SHP77 (cell line): Measurements from ENCODE around the gene HTR6.
"Not testable (repeated sequence)": the region's sequence is repeated elsewhere in the genome, so short reads cannot be mapped to it uniquely, and the experiment has no call there.

Source experiments
- DNase-seq, 2 experiments: peaks; one replicate each; lab custom pipeline; 2025; lab: John Stamatoyannopoulos, UW

The HTR6 gene

GRCh38 chr1:19664453-19665185 is at the start of gene HTR6:
Gene HTR6 (plus strand): TSS chr1:19664875. CDS start chr1:19665754, 879 bp downstream.
- DNase-seq = no peak

DNA sequence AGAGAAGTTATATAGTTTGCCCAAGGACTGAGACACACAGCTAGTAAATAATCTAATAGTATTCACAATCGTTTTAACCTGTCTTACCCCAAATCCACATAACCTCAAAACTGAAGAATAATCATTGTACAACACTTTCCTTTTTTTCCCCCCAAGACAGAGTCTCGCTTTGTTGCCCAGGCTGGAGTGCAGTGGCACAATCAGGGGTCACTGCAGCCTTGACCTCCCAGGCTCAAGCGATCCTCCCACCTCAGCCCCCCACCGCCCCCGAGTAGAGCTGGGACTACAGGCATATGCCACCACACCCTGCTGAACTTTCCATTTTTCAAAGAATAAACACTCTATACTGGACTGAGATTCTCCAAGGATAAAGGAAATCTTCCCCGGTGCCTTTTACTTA is 49.2 kb upstream of the HTR6 start:
- DNase-seq = no peak

DNA sequence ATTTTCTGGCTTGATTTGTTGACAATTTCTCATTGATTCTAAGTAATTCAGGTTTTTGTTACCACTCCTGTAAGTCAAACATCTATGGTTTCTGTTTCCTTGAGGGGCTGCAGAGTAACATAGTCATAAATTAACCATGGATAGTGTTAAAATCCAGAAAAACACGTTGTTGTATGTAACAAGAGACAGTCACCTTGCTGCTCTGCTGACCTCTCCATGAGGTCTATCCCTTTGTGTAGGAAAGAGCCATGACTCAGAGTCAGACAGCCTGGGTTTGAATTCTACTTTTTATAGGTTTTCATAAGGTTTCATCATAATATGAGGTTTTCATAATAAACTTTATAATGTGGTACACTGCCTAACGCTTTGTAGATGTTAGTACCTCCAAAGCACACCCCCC is 48.2 kb upstream of the HTR6 start:
- no peak for DNase-seq

DNA sequence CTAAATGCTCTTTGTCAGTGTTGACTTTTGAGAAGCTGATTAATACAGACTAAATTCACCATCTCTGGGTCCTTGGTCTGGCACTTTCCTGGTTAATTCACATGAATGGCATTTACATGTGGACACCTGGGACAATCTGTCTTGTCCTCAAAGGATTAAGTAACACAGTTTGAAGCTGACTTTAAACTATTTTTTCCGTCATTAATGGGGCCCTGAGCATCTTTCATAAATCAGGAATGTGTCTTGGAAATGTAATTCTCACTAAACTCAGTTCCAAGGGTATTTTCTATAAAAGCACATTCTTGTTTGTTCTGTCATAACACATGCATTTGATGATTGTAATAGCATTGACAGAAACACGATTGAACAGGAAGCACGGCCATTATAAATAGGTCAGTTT is 47.3 kb upstream of the HTR6 start:
- DNase-seq = no peak

DNA sequence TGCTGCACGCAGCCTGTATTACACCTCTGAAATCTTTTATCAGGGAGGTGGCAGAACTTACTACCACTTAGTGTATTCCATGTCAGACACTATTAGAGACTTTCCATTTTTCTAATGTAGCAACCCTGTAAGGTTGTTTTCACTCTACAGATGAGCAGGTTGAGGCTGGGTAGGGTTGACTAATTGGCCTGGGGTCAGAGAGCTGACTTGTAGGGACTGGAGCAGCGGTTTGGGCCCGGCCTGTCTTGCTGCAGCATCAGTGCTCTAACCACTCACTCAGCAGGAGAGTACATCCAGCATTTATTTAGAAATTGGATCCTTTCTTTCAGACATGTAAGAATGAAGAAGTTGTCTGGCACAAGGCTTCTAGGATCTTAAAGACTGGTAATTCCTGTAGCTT is 46.2 kb upstream of the HTR6 start:
- DNase-seq = no peak

DNA sequence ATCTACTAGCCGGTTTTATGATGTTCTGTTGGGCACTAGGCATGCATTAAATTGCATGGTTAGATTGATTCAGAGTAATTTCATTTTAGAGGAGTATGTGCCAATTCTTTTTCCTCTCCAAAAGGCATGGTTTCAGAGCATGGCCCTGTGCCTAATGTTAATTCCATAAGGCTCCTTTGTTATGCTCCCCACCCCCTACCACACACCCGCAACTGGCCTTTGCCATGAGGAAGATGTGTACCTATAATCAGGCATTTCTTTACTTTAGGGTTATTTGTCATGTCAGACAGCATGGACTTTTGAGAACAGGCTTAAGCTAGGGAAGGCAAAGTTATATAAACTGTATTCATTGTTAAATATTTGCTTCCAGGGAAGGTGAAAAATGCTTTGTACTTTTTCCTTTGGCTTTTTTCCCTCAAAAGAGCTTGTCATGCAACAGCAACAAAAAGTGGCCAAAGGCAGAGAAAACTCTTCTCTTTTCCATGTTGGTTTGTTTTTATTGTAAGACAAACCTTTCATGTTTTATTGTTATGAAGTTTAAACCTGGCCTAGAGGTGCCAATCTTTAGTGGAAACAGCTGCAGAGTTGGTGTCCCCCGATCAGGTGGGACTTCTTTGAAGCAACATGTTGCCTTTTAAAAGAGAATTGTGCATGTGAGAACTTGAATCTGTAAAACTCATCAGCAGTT is 44.8 kb upstream of the HTR6 start:
- DNase-seq = no peak

DNA sequence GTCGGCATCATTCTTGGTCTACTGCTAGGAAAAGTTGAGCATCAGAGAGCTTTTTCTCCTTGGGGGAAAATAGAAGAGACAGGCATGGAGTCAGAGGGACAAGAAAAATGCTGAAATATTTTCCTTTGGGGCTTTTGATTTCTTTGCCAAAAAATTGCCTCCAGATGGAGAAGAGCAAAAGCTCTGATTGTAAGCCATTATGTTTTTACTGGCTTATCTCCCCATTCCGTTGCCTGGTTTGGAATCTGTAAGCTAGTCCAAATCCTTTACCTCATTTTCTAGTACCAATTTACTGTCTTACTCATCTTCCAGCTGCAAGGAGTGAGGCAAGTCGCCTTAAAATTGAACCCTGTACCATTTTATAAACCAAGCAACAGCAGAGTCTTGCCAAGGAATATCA is 43.9 kb upstream of the HTR6 start:
- DNase-seq = no peak

DNA sequence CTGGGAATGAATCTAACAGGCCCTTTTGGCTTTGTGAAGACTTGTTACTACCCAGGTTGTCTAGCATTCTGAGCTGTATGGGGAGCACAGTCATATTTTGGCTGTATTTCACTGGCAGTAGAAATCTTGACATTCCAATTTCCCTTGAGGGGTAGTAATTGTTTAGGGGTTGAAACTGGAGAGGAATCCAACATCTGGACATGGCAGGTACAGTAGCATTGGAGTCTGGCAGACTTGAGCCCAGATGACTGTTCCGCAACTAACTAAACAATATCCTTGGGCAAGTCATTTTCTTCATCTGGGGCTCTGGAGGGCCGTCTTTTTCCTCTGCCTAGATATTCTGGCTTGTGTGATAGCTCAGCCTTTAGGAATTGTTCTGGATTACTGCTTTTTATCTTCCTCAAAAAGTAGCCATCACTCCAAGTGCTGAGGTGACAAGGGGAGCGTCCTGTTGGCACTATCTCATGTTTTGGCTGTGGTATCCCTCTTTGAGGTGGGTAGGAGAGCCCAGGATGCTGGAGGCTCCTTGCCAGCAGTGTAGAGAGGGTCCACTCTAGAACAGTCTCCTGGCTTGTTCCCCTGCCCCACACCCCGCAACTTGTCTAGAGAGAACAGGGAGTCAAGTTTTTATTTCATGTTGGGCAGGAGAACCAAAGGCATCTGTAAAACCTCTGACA is 43.3 kb upstream of the HTR6 start:
- DNase-seq = no peak

GRCh38 chr1:19622204-19622603 is 42.5 kb upstream of the HTR6 start:
- DNase-seq = no peak

DNA sequence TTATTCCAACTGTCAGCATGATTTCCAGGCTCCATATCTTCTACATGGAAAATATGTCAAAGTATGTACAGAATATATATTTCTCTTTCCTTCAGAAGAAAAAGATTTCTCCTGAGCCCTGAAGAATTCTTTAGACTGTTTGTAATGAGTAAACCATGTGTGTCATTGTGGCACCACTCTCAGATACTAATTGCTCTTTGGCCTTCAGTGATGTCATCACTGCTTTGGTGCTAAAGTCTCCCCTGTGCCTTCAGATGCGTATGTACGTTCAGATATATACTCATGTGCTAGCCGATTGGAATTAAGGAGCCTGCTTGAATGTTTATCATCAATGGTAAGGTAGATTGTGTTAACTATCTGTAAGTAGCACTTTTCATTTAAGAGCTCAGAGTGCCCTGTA is 41.2 kb upstream of the HTR6 start:
- DNase-seq = no peak

DNA sequence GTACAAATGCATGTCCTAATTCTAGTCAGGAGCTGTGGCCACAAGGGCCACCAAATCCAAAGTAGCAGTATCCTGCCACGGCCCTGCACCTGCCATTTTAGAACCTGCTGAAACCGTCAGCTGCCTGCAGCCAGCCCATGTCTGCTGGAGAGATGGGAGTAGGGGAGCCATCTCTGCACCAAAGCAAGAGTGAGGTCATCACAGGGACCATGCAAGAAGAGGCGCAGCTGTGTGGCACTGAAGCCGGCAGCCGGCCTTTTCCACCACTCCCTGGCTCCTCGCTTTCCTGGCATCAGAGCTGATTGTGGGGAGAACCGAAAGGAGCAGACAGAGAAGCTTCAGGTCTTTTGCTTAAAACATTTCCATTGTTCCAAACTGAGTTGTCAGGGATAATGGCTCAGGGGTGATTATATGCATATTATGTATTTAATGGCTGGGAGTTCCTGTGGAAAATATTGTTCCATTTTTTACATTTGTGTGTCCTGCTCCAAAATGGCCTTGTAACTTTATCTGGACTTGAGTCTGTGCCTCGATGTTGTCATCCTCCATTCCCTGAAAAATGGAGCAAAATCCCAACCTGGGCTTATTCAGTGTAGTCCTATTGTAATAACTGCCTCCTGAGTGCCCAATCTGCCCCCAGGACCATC is 39.3 kb upstream of the HTR6 start:
- no peak for DNase-seq

DNA sequence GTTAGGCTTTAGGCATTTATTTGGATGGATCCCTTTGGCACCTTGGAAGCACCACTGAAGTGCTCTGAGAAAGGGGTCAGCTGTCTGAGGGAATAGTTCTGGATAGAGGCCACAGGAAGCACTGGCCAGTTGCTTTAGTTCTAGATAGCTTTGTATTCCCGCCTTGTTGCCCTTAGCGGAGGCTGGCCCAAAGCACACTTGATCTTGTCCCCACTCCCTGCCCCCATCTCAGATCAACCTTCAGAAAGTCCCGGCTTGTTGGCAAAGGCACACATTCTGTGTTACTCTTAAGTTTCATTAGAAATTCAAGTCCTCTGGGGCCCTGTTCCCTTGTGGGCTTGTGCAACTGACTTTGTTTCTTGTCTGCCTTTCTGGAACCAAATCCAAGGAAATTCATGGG is 35.8 kb upstream of the HTR6 start:
- DNase-seq = no peak

DNA sequence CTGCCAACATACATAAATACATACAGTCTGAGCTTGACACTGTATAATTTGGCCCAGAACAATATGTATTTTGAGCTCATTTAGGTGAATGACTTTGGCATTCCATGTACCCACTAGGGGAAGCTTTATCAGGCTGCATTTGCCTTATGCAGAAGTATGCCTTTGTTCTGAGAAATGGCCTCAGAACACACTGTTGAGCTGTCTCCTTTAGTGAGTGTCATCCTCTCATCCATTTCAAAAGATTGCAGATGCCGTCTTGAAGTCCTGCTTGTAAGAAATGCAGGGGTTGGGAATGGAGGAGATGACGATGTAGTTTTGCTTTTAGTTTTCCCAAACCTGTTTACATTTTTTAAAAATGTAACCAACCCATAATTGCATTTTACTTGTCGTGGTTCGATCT is 35.3 kb upstream of the HTR6 start:
- no peak for DNase-seq

- DNase-seq = not testable (repeated sequence)
These were observed 34.5 kb upstream of the HTR6 start for GRCh38 chr1:19630192-19630591.

DNA sequence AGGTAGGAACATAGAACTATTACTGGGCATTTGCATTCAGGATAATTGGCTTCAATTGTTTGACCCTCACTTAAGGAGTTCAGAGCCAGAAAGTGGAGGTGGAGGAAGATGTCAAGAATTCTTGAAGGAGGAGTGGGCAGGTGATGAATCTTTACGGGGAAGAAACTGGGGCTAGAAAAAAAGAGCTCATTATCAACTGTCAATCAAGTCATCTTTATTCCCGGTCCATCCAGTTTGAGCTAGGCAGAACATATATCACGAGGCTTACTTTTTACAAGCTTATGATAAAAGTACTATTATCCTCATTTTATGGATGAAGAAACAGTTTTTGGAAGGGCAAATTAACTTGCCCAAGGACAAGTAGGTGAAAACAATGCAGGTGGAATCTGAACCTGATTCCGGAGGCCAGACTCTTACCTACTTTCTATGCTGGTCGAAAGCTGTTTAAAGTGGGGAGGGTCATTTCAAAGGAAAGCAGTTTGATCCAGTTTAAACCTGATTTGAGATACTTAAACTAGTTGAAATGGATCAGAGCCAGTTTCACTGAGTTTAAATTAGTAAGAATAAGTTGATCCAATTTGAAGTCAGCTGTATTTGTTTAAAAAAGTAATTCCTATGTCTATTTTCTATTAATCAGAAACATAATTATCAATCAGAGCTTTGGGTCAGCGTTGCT is 33.8 kb upstream of the HTR6 start:
- DNase-seq = no peak

- no peak for DNase-seq
These were observed 32.5 kb upstream of the HTR6 start for GRCh38 chr1:19632211-19632610.

GRCh38 chr1:19633106-19633505 is 31.6 kb upstream of the HTR6 start:
- no peak for DNase-seq

- DNase-seq = not testable (repeated sequence)
These were observed 29.6 kb upstream of the HTR6 start for GRCh38 chr1:19635064-19635463.

- no peak for DNase-seq
These were observed 29.0 kb upstream of the HTR6 start for GRCh38 chr1:19635646-19636045.

- DNase-seq = no peak
These were observed 28.6 kb upstream of the HTR6 start for GRCh38 chr1:19636065-19636464.

GRCh38 chr1:19636749-19637148 is 27.9 kb upstream of the HTR6 start:
- DNase-seq = not testable (repeated sequence)

DNA sequence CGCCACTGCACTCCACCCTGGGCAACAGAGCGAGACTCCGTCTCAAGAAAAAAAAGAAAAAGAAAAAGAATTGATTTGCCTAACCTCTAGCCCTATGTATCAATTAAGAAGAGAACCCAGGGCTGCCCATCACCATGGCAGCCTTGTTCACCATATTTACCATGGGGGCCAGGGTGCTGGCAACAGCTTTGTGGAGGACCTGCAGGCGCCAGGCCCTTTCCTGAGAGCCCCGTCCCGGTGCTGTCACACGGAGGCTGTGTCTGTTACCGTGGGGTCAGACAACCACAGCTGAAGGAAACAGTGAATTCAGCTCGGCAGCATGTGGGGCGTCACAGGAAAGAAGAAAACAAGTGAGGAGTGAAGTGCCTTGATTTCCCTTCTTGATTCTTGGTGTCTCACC is 27.1 kb upstream of the HTR6 start:
- DNase-seq = no peak
